22Rv1 (cell line): ENCODE measurements around the gene FBXO28.

ENCODE experiments used
- H3K27ac ChIP-seq: fragments of 450-650 bp; 2 replicates; pipeline ENCODE4 v1.5.1; 2017
- ZFX ChIP-seq: fragments of 450-650 bp; IDR thresholded peaks from 2 replicates; pipeline ENCODE4 v1.6.1; 2017; ENCODE audit warnings: antibody characterized with exemption, borderline replicate concordance
- TF ChIP-seq, protein P1 (sequence below): fragments of 450-650 bp; IDR thresholded peaks from 2 replicates; pipeline ENCODE4 v1.5.1; 2017; ENCODE audit warnings: mild to moderate bottlenecking

The FBXO28 gene

DNA sequence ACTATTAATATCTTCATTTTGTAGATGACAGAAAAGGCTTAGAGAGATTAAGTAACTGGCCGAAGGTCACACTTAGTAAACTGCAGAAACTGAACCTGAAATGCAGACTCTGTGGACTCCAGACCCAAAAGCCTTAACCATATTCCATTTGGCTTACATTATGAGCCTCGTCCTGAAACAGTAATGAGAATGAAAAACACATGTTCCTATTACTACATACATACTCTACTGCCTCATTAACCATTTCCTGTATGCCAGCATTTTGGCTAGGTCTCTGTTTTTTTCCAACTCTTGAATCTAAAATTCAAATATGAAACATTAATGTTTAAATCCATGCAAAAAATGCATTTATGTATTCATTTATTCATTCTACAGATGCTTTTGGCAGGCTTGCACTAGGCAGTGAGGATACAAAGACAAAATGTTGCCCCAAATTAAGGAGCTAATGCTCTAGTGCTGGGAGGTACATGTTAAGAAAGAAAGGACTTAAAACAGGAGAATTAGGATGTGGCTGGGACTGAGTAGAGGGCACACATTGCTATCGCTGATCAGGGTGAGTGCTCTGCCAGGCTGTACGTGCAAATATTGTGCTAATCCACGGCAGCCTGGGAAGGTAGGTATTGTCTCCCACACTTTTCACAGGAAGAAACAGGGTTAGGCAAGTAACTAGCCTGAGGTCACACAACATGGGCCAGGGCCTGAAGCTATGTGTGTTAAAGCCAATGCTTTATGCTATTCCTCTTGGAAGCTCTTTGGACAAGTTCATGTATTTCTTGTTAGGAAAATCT lies 83.1 kb downstream of the FBXO28 start:
- no peak overlapping the region for H3K27ac ChIP-seq
- TF ChIP-seq, protein P1, sequence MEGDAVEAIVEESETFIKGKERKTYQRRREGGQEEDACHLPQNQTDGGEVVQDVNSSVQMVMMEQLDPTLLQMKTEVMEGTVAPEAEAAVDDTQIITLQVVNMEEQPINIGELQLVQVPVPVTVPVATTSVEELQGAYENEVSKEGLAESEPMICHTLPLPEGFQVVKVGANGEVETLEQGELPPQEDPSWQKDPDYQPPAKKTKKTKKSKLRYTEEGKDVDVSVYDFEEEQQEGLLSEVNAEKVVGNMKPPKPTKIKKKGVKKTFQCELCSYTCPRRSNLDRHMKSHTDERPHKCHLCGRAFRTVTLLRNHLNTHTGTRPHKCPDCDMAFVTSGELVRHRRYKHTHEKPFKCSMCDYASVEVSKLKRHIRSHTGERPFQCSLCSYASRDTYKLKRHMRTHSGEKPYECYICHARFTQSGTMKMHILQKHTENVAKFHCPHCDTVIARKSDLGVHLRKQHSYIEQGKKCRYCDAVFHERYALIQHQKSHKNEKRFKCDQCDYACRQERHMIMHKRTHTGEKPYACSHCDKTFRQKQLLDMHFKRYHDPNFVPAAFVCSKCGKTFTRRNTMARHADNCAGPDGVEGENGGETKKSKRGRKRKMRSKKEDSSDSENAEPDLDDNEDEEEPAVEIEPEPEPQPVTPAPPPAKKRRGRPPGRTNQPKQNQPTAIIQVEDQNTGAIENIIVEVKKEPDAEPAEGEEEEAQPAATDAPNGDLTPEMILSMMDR: no peak
- TF ChIP-seq ZFX: no peak

DNA sequence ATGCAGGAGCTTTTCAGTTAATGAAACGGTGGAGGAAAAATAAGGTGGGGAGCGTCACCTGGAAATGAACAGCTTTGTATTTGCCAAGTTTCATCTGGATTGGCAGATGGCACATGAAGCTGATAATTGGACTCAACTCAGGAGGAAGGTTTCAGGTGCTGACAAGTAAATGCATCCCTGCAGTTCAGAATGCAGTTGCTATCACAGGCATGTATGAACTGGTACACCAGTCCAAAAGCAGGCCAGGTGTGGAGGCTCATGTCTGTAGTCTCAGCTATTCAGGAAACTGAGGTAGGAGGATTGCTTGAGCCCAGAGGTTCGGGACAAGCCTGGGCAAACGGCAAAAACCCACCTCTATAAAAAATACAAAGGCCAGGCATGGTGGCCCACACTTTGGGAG lies 84.7 kb downstream of the FBXO28 start:
- H3K27ac ChIP-seq: no peak overlapping the region
- no peak for TF ChIP-seq ZFX
- TF ChIP-seq, protein P1: no peak

GRCh38 chr1:224199679-224200078 lies 85.8 kb downstream of the FBXO28 start:
- TF ChIP-seq, protein P1: no peak
- TF ChIP-seq ZFX: no peak
- peak overlapping the region; percentile 29; the same call in 1 of the 2 replicates for H3K27ac ChIP-seq

- TF ChIP-seq ZFX: no peak
- TF ChIP-seq, protein P1: no peak
- 0 out of 2 replicates have a peak overlapping the region, but pooled peaks have one; percentile 0 for H3K27ac ChIP-seq
Observed at GRCh38 chr1:224201383-224201782, 87.5 kb downstream of the FBXO28 start.

DNA sequence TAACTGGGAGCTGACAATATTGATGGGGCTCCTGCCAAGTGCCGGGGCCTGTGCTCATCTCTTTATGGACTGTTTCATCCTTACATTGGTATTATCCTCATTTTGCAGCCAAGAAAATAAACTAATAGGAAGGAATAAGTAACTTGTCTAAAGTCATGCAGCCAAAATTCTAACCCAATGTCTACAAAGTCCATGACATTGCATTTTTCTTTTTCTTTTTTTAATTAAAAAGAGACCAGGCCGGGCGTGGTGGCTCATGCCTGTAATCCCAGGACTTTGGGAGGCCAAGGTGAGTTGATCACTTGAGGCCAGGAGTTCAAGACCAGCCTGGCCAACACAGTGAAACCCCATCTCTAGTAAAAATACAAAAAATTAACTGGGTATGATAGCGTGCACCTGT lies 87.9 kb downstream of the FBXO28 start:
- H3K27ac ChIP-seq: 0 out of 2 replicates have a peak overlapping the region, but pooled peaks have one; percentile 0

GRCh38 chr1:224203243-224204016 lies 89.5 kb downstream of the FBXO28 start:
- H3K27ac ChIP-seq: peak overlapping the region; percentile 77
- TF ChIP-seq, protein P1: no peak
- TF ChIP-seq ZFX: no peak

More for the DNA sequence above, 87.9 kb downstream of the FBXO28 start:
- TF ChIP-seq ZFX: no peak
- TF ChIP-seq, protein P1: no peak
